ENCODE results near the gene CAPN14. TPM values are rescaled to one million over a fixed set of nuclear protein-coding genes. Genes with fewer than 3 reads are reported as not detected.

CAPN14 gene
- total RNA-seq, 1 experiment from 2014 or later: 0.05 TPM

DNA sequence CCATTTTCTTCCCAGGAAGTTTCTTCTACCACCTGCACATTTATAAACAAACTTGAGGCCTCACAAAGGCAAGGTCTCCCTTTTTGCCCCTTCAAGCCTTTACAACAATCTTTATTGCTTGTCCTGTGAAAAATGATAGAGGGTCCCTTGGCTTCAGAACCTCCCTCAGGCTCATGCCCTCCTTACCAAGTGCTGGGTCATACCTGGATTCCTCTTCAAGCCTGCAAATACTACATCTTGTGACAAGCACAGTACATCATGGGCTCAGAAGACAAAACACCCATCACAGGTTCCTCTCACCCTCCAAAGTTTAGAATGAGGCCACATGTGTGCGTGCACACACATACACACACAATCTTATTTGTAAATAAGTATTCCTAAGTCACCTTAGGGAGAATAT lies 9.1 kb downstream of the CAPN14 start:
- in situ Hi-C loops (cut with HindIII; ENCODE audit: low pct_unique_long_range_greater_than_20kb, low sequenced_read_pairs) (no loop called here), intact Hi-C loops (cut with micrococcal nuclease; ENCODE audit: unreplicated experiment) (no loop called here)
- no TSS peak for BruUV-seq (replicated peaks)
- H3K27ac ChIP-seq (ENCODE audit: low read length): no peak overlapping the region
- ChIA-PET CTCF (no interaction called here), POLR2A (no interaction called here)
- TF ChIP-seq, protein P1, sequence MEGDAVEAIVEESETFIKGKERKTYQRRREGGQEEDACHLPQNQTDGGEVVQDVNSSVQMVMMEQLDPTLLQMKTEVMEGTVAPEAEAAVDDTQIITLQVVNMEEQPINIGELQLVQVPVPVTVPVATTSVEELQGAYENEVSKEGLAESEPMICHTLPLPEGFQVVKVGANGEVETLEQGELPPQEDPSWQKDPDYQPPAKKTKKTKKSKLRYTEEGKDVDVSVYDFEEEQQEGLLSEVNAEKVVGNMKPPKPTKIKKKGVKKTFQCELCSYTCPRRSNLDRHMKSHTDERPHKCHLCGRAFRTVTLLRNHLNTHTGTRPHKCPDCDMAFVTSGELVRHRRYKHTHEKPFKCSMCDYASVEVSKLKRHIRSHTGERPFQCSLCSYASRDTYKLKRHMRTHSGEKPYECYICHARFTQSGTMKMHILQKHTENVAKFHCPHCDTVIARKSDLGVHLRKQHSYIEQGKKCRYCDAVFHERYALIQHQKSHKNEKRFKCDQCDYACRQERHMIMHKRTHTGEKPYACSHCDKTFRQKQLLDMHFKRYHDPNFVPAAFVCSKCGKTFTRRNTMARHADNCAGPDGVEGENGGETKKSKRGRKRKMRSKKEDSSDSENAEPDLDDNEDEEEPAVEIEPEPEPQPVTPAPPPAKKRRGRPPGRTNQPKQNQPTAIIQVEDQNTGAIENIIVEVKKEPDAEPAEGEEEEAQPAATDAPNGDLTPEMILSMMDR (IDR thresholded peaks at IDR 0.05): no peak
- TF ChIP-seq SIN3A (IDR thresholded peaks at IDR 0.05; ENCODE audit: borderline replicate concordance, insufficient read depth, low read depth, low read length): no peak
- TF ChIP-seq, protein P2, sequence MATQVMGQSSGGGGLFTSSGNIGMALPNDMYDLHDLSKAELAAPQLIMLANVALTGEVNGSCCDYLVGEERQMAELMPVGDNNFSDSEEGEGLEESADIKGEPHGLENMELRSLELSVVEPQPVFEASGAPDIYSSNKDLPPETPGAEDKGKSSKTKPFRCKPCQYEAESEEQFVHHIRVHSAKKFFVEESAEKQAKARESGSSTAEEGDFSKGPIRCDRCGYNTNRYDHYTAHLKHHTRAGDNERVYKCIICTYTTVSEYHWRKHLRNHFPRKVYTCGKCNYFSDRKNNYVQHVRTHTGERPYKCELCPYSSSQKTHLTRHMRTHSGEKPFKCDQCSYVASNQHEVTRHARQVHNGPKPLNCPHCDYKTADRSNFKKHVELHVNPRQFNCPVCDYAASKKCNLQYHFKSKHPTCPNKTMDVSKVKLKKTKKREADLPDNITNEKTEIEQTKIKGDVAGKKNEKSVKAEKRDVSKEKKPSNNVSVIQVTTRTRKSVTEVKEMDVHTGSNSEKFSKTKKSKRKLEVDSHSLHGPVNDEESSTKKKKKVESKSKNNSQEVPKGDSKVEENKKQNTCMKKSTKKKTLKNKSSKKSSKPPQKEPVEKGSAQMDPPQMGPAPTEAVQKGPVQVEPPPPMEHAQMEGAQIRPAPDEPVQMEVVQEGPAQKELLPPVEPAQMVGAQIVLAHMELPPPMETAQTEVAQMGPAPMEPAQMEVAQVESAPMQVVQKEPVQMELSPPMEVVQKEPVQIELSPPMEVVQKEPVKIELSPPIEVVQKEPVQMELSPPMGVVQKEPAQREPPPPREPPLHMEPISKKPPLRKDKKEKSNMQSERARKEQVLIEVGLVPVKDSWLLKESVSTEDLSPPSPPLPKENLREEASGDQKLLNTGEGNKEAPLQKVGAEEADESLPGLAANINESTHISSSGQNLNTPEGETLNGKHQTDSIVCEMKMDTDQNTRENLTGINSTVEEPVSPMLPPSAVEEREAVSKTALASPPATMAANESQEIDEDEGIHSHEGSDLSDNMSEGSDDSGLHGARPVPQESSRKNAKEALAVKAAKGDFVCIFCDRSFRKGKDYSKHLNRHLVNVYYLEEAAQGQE (IDR thresholded peaks at IDR 0.05; ENCODE audit: insufficient read depth in 1 of 2, low read depth in 2 of 2, low read length in 1 of 2): no peak
- TF ChIP-seq TCF7L2 (IDR thresholded peaks at IDR 0.05; ENCODE audit: low read depth, low read length): no peak
- TF ChIP-seq POLR2AphosphoS5 (IDR thresholded peaks at IDR 0.05; ENCODE audit: low read depth, low read length): no peak
- H3K9me3 ChIP-seq (ENCODE audit: control insufficient read depth, insufficient read depth, low read depth, low read length): no peaks in the 10 kb centered on the region
- H3K36me3 ChIP-seq (ENCODE audit: control insufficient read depth, insufficient read depth, low read length): no peaks in the 10 kb centered on the region
- H3K4me1 ChIP-seq (ENCODE audit: control insufficient read depth, insufficient read depth, low read length): no peaks in the 10 kb centered on the region
- ATAC-seq (no peak), DNase-seq (ENCODE audit: low read depth, low spot score) (no peak)
- H3K27me3 ChIP-seq (ENCODE audit: control insufficient read depth, insufficient read depth, low read length): peaks cover 2% of the 10 kb centered on the region; the same call in 1 of the 2 replicates
- no peak overlapping the region for H3K4me3 ChIP-seq (ENCODE audit: low read depth in 2 of 2, low read length in 2 of 2)

DNA sequence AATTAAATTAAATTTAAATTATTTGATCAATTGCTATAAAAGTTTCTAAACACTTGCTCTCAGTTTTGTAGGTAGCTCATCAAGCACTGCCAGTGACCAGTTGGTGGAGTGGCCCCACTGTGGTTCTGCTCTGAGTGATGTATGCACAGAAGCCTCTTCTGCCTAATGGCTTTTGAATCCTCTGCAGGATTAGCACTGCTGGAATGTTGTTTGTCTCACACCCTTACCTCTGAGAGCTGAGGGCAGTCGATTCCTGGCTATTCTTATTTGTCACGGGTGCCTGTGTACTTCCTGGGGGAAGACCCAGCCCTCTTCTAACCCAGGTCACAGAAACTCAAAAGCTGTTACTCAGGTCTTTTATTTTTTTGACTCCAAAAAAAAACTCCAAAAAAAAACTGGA lies 9.5 kb downstream of the CAPN14 start:
- no peak for ATAC-seq
- CTCF ChIA-PET: no interaction called here

More for the DNA sequence above, 9.5 kb downstream of the CAPN14 start:
- H3K27me3 ChIP-seq (ENCODE audit: control insufficient read depth, insufficient read depth, low read length): peaks cover 2% of the 10 kb centered on the region; the same call in 1 of the 2 replicates
- no peaks in the 10 kb centered on the region for H3K9me3 ChIP-seq (ENCODE audit: control insufficient read depth, insufficient read depth, low read depth, low read length)
- H3K36me3 ChIP-seq (ENCODE audit: control insufficient read depth, insufficient read depth, low read length): no peaks in the 10 kb centered on the region
- in situ Hi-C loops (cut with HindIII; ENCODE audit: low pct_unique_long_range_greater_than_20kb, low sequenced_read_pairs): no loop called here
- intact Hi-C loops (cut with micrococcal nuclease; ENCODE audit: unreplicated experiment): no loop called here
- H3K4me3 ChIP-seq (ENCODE audit: low read depth in 2 of 2, low read length in 2 of 2): no peak overlapping the region
- BruUV-seq (replicated peaks): no TSS peak
- TF ChIP-seq SIN3A (IDR thresholded peaks at IDR 0.05; ENCODE audit: borderline replicate concordance, insufficient read depth, low read depth, low read length): no peak
- TF ChIP-seq, protein P2 (IDR thresholded peaks at IDR 0.05; ENCODE audit: insufficient read depth in 1 of 2, low read depth in 2 of 2, low read length in 1 of 2): no peak
- no peak for TF ChIP-seq TCF7L2 (IDR thresholded peaks at IDR 0.05; ENCODE audit: low read depth, low read length)
- no peak for TF ChIP-seq POLR2AphosphoS5 (IDR thresholded peaks at IDR 0.05; ENCODE audit: low read depth, low read length)
- TF ChIP-seq, protein P1 (IDR thresholded peaks at IDR 0.05): no peak
- no peak overlapping the region for H3K27ac ChIP-seq (ENCODE audit: low read length)
- no peak for DNase-seq (ENCODE audit: low read depth, low spot score)
- H3K4me1 ChIP-seq (ENCODE audit: control insufficient read depth, insufficient read depth, low read length): no peaks in the 10 kb centered on the region
- POLR2A ChIA-PET: no interaction called here

Data from Panc1 (cell line).